RWPE2 (cell line): ENCODE results near the gene OR5K2.

Experiments
- ATAC-seq: fragments of 200-7000 bp; cut with Tn5 transposase; 3 replicates; pipeline ENCODE4 v1.9.1; 2021; ENCODE audit warnings: low read depth
- DNase-seq: peaks from one replicate; pipeline ENCODE4 v3.0.0-alpha.2; 2020; ENCODE audit warnings: low spot score
- H3K27ac ChIP-seq: fragments of 450-650 bp; 2 replicates; pipeline ENCODE4 v1.5.1; 2017; ENCODE audit warnings: mild to moderate bottlenecking; ENCODE audit not compliant: poor library complexity, severe bottlenecking
- H3K27me3 ChIP-seq: fragments of 250-450 bp; sonication (Bioruptor Pico); 2 replicates; pipeline ENCODE4 v1.5.1; 2021; ENCODE audit warnings: mild to moderate bottlenecking, moderate library complexity; ENCODE audit not compliant: insufficient read depth, poor library complexity, severe bottlenecking
- H3K36me3 ChIP-seq: fragments of 250-450 bp; sonication (Bioruptor Pico); 2 replicates; pipeline ENCODE4 v1.5.1; 2020; ENCODE audit warnings: low read depth, mild to moderate bottlenecking, moderate library complexity
- H3K4me1 ChIP-seq: fragments of 250-450 bp; sonication (Bioruptor Pico); 2 replicates; pipeline ENCODE4 v1.5.1; 2021; ENCODE audit warnings: mild to moderate bottlenecking, moderate library complexity; ENCODE audit not compliant: insufficient read depth, poor library complexity, severe bottlenecking
- H3K4me3 ChIP-seq: fragments of 250-450 bp; sonication (Bioruptor Pico); 2 replicates; pipeline ENCODE4 v1.5.1; 2021; ENCODE audit warnings: mild to moderate bottlenecking, moderate library complexity; ENCODE audit not compliant: severe bottlenecking
- H3K9me3 ChIP-seq: fragments of 250-450 bp; sonication (Bioruptor Pico); 2 replicates; pipeline ENCODE4 v1.5.1; 2021; ENCODE audit warnings: mild to moderate bottlenecking, moderate library complexity; ENCODE audit not compliant: severe bottlenecking
- TF ChIP-seq, protein P1 (sequence below): fragments of 450-650 bp; IDR thresholded peaks from one replicate; pipeline ENCODE4 v1.5.1; 2017; ENCODE audit warnings: mild to moderate bottlenecking, moderate library complexity; ENCODE audit not compliant: poor library complexity, severe bottlenecking

The OR5K2 gene

DNA sequence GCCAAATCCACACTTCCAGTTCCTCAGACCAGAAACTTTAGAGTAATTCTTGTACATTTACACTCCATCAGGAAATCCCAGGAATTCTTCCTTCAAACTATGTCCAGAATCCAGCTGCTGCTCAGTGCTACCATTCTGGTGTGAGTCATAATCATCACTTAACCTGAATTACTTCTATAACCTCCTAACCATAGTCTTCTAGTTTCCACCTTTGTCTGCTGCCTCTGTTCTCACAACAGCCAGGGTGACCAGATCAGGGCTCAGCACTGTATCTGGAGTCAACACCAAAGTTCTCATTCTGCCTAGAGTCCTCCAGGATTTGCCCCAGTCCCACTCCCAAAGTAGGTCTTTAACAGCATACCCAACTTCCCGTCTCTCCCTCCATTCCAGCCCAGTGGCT lies 21.9 kb downstream of the OR5K2 start:
- Histone ChIP-seq H3K27ac (no peak overlapping the region), H3K4me3 (no peak overlapping the region), H3K36me3 (peaks cover 64% of the 10 kb centered on the region), H3K27me3 (no peaks in the 10 kb centered on the region), H3K4me1 (peaks cover 18% of the 10 kb centered on the region), H3K9me3 (no peaks in the 10 kb centered on the region)
- DNase-seq (no peak), ATAC-seq (no peak)
- TF ChIP-seq, protein P1, sequence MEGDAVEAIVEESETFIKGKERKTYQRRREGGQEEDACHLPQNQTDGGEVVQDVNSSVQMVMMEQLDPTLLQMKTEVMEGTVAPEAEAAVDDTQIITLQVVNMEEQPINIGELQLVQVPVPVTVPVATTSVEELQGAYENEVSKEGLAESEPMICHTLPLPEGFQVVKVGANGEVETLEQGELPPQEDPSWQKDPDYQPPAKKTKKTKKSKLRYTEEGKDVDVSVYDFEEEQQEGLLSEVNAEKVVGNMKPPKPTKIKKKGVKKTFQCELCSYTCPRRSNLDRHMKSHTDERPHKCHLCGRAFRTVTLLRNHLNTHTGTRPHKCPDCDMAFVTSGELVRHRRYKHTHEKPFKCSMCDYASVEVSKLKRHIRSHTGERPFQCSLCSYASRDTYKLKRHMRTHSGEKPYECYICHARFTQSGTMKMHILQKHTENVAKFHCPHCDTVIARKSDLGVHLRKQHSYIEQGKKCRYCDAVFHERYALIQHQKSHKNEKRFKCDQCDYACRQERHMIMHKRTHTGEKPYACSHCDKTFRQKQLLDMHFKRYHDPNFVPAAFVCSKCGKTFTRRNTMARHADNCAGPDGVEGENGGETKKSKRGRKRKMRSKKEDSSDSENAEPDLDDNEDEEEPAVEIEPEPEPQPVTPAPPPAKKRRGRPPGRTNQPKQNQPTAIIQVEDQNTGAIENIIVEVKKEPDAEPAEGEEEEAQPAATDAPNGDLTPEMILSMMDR = no peak

DNA sequence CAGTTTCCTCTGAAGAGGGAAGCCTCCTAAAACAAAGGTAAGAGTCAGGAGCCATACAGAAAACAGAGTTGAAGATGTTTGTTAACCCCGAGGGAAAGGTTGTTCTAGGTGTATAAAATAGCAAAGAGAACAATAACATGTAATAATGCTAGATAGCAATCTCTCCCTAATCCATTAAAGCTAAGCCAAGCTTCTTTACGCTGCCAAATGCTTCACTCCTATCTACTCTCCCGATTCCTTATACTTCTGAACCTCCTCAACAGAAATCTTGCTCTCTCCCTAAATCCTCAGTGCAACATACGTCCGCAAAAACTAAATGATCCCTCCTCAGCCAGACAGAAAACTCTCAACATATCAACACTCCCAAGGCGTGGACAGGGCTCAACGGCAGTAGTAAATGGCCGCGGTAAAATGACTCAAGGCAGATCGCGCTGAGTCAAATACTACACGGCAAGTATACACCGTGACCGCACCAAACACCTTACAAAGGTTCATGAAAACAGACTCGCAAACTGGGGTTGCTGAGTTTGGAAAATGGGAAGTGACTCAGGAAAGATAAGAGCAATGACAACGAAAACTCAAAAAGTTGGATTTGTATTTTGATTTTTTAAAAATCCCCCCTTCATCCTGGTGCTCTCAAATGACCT lies 24.5 kb downstream of the OR5K2 start:
- DNase-seq (peak; percentile 42), ATAC-seq (peak; percentile 73)
- peak overlapping the region; percentile 98 for H3K4me3 ChIP-seq
- H3K27me3 ChIP-seq = no peaks in the 10 kb centered on the region
- peak overlapping the region; percentile 77 for H3K27ac ChIP-seq
- H3K9me3 ChIP-seq = no peaks in the 10 kb centered on the region
- TF ChIP-seq, protein P1 = no peak
- H3K4me1 ChIP-seq = peaks cover 18% of the 10 kb centered on the region
- peaks cover 44% of the 10 kb centered on the region for H3K36me3 ChIP-seq

DNA sequence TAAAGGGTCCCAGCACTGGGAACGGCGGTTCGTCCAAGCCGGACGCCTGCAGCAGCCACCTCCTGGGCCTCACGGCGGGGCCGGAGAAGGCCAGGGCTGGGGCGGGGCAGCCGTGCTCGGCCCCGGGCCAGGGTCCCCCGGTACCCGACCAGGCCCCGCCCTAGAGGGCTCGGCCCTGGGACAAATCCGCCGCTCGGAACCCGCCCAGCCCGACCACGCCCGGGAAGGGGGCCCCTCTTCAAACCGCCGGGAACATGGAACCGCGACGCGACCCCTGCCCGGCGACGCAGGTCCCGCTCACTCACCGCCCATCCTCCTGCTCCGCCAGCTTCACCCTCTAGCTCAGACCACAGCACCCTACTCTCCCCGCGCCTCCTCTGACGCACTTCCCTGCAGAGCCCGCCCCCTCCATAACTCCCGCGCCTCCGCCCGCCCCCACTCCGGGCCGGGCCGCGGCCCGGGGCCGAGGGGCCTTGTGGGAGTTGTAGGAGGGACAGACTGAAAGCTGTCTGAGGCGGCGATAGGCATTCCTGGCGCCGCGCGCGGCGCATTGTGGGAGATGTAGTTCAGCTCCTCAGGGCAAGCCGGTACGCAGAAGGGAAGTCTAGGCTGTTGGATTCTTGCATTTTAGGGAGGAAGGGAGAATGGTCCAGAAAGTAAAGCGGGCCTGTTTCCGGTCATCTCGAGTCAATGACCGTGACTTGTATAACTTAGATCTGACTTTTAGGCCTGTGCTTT lies 25.2 kb downstream of the OR5K2 start, which contains the start of gene CLDND1:
CLDND1 (minus strand) TSS at position 359 of the 738 bp plus-strand sequence. CDS start 1,478 bp downstream, outside the sequence.
- TF ChIP-seq, protein P1 = no peak
- Histone ChIP-seq H3K27me3 (no peaks in the 10 kb centered on the region), H3K9me3 (no peaks in the 10 kb centered on the region), H3K27ac (peak within 1 kb of the TSS; percentile 77), H3K4me1 (peaks cover 18% of the 10 kb centered on the region), H3K36me3 (peaks cover 37% of the 10 kb centered on the region), H3K4me3 (peak within 1 kb of the TSS; percentile 98)
- peak; percentile 93 for DNase-seq
- ATAC-seq = peak; percentile 97

DNA sequence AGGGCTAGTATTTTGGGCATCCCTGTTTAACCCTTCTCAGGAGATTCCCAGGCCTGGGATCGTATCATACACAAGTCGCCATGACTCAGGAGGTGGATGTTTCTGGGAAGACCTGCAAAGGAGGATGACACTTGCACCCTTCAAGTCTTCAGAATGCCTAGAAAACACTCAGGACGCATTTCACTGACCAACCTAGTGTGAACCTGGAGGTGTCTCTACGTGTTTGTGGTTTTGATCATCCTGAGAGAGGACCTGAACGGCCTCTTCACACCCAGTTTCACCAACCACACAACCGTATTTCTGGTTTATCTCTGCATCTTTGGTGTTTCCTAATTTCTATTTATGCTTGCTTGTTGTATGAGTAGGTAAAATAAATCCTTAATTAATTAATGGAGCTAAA lies 28.0 kb downstream of the OR5K2 start:
- Histone ChIP-seq H3K9me3 (no peaks in the 10 kb centered on the region), H3K4me3 (no peak overlapping the region), H3K36me3 (peaks cover 10% of the 10 kb centered on the region), H3K27ac (no peak overlapping the region), H3K27me3 (no peaks in the 10 kb centered on the region), H3K4me1 (peaks cover 13% of the 10 kb centered on the region)
- DNase-seq (no peak), ATAC-seq (no peak)
- TF ChIP-seq, protein P1 = no peak
